Neural progenitor cell (in vitro differentiated cells): ENCODE measurements around the gene PLA2G6.

Experiments used
- EZH2 ChIP-seq: fragments of 200-600 bp; sonication (generic); IDR thresholded peaks from 2 replicates; pipeline ENCODE4 v1.6.1; 2017; ENCODE audit warnings: antibody characterized with exemption, mild to moderate bottlenecking, moderate library complexity
- TF ChIP-seq, protein P1 (sequence below): fragments of 200-600 bp; sonication (generic); IDR thresholded peaks from 2 replicates; pipeline ENCODE4 v1.5.1; 2017; ENCODE audit warnings: antibody characterized with exemption, mild to moderate bottlenecking

- TF ChIP-seq, protein P1, sequence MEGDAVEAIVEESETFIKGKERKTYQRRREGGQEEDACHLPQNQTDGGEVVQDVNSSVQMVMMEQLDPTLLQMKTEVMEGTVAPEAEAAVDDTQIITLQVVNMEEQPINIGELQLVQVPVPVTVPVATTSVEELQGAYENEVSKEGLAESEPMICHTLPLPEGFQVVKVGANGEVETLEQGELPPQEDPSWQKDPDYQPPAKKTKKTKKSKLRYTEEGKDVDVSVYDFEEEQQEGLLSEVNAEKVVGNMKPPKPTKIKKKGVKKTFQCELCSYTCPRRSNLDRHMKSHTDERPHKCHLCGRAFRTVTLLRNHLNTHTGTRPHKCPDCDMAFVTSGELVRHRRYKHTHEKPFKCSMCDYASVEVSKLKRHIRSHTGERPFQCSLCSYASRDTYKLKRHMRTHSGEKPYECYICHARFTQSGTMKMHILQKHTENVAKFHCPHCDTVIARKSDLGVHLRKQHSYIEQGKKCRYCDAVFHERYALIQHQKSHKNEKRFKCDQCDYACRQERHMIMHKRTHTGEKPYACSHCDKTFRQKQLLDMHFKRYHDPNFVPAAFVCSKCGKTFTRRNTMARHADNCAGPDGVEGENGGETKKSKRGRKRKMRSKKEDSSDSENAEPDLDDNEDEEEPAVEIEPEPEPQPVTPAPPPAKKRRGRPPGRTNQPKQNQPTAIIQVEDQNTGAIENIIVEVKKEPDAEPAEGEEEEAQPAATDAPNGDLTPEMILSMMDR, result no peak
- TF ChIP-seq EZH2, result no peak
Observed at GRCh38 chr22:38212442-38212841, 30.8 kb upstream of the PLA2G6 start.
